GM15510 (cell line): ENCODE measurements around the gene ZCCHC2.

Experiments
- POLR2A ChIP-seq: IDR thresholded peaks from 3 replicates; pipeline ENCODE4 v1.6.1; 2011; ENCODE audit warnings: borderline replicate concordance; ENCODE audit not compliant: insufficient read length; ENCODE audit errors: extremely low read depth

Gene ZCCHC2

DNA sequence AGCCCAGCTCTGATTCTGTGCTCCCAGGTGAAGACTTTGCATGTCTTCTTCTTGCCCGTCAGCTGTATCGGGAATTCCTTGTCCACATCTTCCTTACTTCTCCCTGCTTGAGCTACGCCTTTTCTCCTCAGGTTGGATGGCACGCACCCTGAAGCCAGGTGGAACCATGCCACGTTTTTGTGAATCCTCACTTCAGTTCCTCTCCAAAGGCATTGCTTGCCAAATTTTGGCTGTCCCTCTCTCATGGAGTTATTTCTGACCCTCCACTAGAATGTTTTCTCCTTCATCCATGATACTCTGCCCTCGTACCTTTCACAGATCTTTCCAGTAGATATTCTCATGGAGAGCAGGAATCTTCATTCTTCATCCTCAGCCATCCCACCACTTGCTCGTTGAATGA, 20.2 kb downstream of the ZCCHC2 start:
- TF ChIP-seq POLR2A: no peak

DNA sequence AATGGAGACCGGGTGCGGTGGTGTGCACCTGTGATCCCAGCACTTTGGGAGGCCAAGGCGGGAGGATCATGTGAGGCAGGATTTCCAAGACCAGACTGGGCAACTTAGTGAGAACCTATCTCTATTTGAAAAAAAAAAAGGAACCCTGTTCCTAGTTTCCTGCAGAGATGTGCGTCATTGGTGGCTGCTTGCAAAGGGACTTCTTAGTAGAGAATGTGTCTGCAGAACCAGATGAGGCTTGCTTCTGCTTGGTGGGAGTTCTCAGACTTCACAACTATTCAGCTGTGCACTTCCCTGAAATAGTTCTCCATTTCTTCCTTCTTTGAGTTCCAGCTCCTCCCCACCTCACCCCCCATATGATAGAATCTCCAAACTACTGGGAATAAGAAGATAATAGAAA, 22.3 kb downstream of the ZCCHC2 start:
- no peak for TF ChIP-seq POLR2A

DNA sequence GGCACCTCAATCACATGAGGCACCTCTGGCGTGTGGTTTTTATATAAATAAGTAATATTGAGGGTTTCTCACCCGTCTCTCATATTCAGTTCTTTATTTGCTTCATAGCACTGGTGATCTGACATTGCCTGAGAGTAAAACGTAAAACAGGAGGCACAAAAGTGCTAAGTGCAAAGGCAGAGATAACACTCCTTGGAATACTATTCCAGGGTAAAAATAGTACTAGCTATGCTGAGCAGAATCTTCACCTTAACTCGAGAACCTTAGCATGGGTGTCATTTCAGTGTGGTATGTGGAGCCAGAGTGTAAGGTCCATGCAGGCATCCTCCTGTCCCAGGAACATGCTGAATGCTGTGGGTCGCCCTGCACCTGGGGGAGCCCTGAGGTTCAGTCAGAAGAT, 26.9 kb downstream of the ZCCHC2 start:
- no peak for TF ChIP-seq POLR2A

DNA sequence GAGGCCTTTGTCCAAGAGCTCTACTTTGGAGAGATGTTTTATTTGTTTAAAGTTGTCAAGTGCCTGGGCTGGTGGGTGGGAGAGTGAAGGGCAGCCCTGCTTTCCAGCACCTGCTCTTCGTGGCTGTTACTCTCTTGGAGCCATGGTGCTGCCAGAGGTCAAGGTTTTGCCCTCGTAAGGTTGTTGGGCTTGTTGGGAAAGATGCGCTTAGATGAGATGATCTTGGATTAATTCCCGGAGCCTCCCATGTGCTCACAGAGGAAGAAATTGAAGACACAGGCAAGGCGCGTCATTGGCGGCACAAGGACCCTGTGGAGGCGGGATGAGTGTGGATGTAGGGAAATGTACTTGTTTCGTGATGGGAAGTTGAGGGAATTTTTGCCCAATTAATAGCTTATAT, 27.9 kb downstream of the ZCCHC2 start:
- TF ChIP-seq POLR2A: no peak

DNA sequence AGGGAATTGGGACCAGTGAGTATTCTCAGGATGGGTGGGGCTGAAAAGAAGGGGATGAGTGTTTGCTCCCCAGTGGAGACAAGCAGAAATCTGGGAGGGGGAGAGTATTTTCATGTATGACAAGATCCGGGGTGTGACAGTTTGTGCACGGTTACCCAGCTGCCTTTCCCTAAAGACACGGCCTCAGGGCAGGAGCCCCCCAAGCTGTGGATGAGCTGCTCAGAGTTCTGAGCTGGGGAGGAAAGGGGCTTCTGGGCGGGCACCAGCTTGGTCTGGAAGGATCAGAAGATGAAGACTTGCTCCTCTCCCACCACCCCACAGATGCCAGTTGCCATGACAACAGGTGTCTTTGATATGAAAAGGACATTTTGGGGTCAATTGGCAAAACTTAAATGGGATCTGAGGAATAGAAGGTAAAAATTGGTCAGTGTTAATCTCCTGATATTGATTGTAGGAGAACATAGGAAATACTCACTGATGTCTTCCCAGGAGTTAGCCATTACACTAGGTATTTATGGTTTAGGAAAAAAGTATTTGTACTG, 29.2 kb downstream of the ZCCHC2 start:
- no peak for TF ChIP-seq POLR2A

DNA sequence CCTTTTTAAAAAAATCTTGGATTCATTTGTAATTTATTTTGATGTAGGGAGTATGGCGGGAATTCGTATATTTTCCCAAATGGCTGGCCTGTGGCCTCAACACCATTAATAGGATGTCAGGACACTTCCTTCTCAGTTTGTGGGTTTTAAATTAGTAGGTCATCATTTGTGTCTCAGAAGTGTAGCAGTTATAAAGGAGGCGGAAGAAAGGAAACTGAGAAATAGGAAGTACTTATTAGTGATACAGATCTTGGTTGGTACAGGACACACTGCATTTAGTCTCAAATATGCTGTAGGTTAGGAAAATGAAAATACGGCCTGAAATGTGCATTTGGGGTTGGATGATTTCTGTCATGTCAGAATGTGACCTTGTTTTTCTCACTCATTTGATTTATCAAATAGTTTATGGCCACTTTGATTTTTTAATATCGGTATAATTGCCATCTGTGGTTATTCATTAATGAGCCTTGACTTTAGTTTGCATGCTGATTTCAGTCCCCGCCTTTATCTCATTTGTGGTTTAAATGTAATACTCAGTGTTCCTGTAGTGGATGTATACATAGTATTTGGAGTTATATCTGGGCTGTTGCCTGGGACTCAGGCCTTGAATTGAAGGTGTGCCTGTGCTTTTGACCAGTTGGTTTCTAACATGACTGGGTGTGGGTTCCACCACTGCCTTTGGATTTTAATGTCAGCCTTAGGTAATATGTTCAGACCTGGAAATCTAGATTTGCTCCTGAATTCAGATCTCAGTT, 31.4 kb downstream of the ZCCHC2 start:
- TF ChIP-seq POLR2A: no peak

DNA sequence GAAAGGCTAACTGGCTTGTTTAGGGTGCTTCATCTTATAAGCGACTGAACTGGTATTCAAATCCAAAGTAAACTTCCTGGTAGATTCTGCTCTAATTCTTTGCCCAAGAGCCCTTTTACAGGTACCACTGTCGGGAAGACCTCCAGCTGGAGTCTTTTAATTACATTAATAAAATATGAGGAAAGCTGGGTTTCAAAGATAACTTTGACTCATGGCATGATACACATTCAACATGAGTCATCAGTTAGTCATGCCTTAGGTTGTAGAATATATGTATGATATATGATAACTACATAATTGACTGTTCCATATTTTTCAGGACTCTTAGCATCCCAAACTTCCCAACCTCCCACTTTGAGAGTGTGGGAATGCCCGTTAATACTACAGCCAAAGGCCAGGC, 32.3 kb downstream of the ZCCHC2 start:
- TF ChIP-seq POLR2A: no peak

DNA sequence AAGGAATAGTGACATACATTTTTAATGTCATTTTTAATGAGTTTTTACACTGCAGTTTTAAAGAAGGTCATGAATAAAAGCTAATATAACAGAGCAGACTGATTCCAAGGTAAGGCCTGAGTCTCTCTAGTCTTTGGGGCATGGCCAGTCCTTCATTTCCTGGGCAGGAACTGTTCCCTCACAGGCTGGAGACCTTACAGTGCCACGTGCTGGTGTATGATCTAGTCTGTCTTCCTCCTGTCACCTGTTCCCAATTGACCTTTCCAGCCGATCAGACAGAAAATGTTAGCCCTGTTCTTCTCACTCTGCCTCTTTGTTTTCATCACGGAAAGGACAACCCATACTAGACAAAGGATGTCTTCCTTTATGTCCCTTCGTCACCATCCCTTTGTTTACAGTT, 33.6 kb downstream of the ZCCHC2 start:
- TF ChIP-seq POLR2A: no peak

DNA sequence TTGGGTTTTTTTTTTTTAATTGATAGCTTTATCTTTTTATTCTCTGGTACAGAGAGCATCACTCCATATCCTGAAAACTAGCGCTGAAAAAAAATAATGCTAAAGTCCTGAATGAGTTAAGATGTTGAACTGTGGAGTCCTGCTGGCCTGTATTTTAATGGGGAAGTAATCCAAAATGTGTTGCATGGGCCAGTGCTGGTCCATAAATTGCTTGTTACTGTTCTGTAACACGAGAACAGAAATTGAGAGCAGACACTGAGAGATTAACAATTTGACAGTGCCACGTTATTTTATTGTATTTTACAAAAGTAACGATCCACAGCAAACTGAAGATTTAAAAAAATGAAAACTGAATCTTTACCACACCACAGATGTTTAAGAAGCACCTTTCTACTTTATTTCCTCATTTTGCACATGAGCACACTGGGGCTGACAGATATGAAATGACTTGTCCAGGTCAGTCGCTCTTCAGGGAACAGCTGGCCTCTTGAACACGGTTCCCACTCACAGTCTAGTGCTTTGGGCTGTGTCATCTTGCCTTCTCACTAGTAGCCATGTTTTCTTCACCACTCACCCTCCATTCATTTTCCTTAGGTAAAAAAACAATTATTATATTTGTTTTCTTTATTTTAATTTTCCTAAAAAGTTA, 35.3 kb downstream of the ZCCHC2 start:
- no peak for TF ChIP-seq POLR2A

DNA sequence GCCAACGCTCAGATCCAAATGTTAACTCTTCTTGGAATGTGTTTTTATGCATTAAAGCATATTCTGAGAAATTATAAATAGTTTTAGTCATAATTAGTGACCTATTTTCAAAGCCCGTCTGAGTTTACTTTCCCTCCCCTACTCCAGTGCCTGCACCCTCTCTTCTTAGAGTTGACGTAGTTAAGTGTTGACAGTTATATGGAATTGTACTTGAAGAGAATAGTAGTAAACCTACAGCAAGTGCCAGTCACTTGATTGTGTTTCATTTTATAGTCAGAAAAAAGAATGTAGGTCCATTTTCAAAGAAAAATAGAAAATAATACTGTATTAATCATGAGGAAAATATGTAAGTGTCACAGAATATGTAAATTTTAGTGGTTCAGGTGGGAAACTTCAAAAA, 41.2 kb downstream of the ZCCHC2 start:
- TF ChIP-seq POLR2A: no peak

DNA sequence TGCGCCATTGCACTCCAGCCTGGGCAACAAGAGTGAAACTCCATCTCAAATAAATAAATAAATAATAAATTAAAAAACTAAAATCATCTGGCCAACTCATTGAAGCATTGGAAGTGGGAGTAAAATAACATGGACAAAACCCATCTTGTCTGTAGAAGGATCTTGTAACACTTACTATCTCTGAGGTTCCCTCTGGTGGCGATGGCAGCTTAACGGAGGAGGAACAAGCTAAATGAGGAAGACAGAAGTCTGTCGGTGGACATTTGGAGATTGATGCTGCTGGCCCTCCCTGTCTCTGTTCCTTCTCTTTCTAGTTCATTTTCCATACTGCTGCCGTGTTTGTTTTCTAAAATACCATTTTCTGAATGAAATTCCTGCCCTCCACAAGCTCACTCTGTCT, 43.4 kb downstream of the ZCCHC2 start:
- no peak for TF ChIP-seq POLR2A

DNA sequence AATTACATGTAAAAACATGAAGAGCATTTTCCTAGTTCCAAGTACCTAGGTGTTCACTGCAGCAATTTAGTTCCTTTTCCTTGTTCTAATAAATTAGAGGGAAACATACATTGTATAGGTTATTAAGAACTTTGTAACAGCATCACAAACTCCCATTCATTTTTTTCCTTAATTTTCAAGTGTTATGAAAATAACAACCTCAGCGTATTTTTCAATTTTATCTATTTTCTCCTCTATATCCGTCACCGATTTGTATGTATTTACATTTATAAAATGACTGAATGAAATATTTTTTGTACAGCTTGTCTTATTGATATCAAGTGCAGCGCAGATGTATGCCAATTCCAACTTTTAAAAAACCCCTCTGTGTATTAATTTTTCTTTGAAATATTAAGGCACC, 44.0 kb downstream of the ZCCHC2 start:
- no peak for TF ChIP-seq POLR2A

DNA sequence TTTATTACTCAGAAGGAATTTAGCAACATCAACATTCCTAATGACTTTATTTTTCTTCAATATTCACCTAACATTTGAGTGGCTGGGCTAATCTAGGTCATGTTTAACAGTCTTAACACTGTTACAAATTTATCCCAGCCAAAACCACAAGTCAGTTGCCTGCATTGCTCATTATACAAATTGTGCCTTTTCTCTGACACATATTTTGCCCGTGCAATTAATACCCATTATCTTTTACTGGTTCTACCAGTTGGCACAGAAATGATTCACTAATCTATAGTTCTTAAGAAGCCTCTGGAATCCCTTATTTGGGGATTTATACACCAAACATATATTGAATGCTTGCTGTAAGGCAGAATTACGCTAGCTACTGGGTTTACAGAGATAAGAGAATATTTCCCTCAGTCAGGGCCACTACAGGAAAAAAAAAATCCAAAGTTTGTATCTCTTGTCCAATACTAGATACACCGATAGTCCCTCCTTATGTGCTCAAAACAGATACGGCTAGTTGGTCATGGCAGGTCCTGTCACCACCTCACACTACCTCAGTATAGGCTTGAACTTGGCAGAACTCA, 46.3 kb downstream of the ZCCHC2 start:
- no peak for TF ChIP-seq POLR2A

DNA sequence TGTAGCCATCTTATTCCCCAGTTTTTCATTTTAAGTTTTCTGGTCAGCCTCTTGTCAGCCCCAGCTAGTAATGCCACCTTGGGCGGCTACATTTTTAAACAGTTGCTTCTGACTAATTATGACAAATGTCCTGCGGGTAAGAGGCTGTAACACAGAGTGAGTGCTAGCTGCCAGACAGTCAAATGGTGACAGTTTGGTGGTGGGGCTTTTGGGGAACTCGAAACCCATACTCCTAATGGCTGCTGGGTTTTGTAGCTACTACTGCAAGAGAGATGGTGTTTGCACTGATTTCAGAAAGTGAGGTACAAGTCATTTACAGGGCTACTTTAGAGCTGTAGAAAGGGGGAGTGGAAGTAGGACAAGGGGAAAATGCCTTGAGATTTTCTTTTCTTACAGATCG, 48.2 kb downstream of the ZCCHC2 start:
- TF ChIP-seq POLR2A: no peak

DNA sequence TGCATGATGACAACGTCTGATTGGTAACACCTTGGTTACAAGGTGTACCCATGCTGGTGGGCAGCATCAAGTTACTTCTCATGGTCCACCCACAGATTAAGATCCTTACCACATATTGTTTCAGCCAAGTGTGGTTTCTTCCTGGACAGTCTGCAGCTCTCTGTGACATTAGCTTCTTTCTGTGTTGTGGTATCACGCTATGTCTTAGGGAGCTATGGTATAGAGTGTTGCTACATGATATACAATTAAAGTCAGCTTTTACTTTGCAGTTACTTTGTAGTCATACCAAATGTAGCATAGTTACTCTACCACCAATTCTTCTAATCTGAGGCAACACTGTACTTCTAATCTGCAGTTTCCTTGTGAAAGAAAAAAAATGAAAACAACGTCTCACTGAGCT, 48.8 kb downstream of the ZCCHC2 start:
- no peak for TF ChIP-seq POLR2A

DNA sequence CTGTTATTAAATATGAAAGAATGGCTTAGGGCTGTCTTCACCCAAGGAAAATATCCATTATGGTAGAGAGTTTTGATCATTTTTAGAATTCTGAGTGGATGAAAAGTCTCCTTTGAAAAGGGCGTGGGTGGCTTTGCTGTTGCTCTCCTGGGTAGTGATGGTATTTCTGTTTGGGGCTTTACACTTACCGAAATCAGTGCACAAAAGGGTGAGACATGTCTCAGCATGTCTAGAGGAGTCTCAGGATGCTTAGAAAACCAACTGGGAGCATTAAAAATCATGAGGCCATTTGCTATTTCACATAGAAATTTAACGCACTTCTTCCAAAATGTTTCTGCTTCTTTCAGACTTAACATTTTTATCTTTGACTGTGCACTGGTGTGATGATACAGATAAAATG, 49.6 kb downstream of the ZCCHC2 start:
- no peak for TF ChIP-seq POLR2A

DNA sequence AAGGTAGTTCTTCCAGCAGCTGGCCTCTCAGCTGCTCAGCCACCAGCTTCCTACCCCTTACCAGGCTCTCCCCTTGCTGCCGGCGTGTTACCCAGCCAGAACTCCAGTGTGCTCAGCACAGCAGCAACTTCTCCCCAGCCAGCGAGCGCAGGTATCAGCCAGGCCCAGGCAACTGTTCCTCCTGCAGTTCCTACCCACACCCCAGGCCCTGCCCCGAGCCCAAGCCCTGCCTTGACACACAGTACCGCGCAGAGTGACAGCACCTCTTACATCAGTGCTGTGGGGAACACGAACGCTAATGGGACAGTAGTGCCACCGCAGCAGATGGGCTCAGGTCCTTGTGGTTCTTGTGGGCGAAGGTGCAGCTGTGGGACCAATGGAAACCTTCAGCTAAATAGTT, 52.0 kb downstream of the ZCCHC2 start:
- no peak for TF ChIP-seq POLR2A

DNA sequence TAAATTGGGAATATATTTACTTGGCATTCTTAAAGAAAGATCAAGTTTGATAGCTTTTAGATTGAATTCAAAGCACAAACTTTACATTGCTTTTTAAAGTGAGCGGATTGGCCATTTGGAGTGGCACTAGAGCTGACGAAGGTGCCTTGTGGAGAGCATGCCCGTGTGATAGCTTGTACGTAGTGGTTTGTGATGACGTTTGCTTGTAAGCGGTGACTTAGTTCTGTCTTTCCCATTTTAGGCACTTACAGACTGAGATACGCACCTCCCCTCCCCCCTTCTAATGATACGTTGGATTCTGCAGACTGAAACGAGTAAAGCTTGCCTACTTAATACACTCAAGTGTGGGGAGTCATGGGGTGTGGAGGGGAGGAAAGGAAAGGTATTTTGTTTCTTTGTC, 53.4 kb downstream of the ZCCHC2 start:
- TF ChIP-seq POLR2A: no peak
